Keratinocyte (primary cell): ENCODE measurements around the gene DMRTB1. TPM values are rescaled to one million over a fixed set of nuclear protein-coding genes. Genes with fewer than 3 reads are reported as not detected.

Experiments
- DNase-seq: peaks from one replicate; pipeline ENCODE4 v3.0.0-alpha.2; 2011; ENCODE audit warnings: low read depth, missing footprints, low spot score
- FAIRE-seq: peaks from 2 replicates; lab custom pipeline; 2011; peaks lifted over from hg19 to GRCh38; lab: Jason Lieb, UNC
- H2AFZ ChIP-seq: 2 replicates; pipeline ENCODE4 v1.6.0; 2012; ENCODE audit warnings: low read length, control low read depth, inconsistent platforms; ENCODE audit not compliant: control insufficient read depth
- H3K27ac ChIP-seq: 2 replicates; pipeline ENCODE4 v1.5.1; 2011; ENCODE audit warnings: low read length; ENCODE audit not compliant: control insufficient read depth, insufficient read depth
- H3K27me3 ChIP-seq: 3 replicates; pipeline ENCODE4 v1.6.0; 2011; ENCODE audit warnings: low read length; ENCODE audit not compliant: control insufficient read depth, insufficient read depth; ENCODE audit errors: extremely low read depth
- H3K36me3 ChIP-seq, 2 experiments: 2 replicates in 1 of 2; 3 replicates in 1 of 2; pipeline ENCODE4 v1.5.1; 2011; ENCODE audit warnings: low read length in 2 of 2, mild to moderate bottlenecking in 1 of 2; ENCODE audit not compliant: control insufficient read depth in 2 of 2, insufficient read depth in 2 of 2; ENCODE audit errors: extremely low read depth in 1 of 2
- H3K4me1 ChIP-seq: 3 replicates; pipeline ENCODE4 v1.5.1; 2011; ENCODE audit warnings: low read length; ENCODE audit not compliant: control insufficient read depth, insufficient read depth; ENCODE audit errors: extremely low read depth
- H3K4me2 ChIP-seq: 3 replicates; pipeline ENCODE4 v1.6.0; 2011; ENCODE audit warnings: low read depth, low read length; ENCODE audit not compliant: control insufficient read depth, insufficient read depth; ENCODE audit errors: extremely low read depth
- H3K4me3 ChIP-seq, 3 experiments: fragments of 200-600 bp in 1 of 3; sonication (generic) in 1 of 3; 2 replicates in 2 of 3; 3 replicates in 1 of 3; pipeline ENCODE4 v1.5.1; 2011 to 2016; ENCODE audit warnings: low read length in 3 of 3, mild to moderate bottlenecking in 3 of 3, control low read depth in 2 of 3, inconsistent platforms in 1 of 3, low read depth in 1 of 3, mixed read lengths in 1 of 3, mixed run types in 1 of 3, moderate library complexity in 1 of 3; ENCODE audit not compliant: control insufficient read depth in 2 of 3, insufficient read depth in 2 of 3; ENCODE audit errors: extremely low read depth in 1 of 3
- H3K79me2 ChIP-seq: 2 replicates; pipeline ENCODE4 v1.6.0; 2012; ENCODE audit warnings: low read length; ENCODE audit not compliant: control insufficient read depth, insufficient read depth
- H3K9ac ChIP-seq: 3 replicates; pipeline ENCODE4 v1.6.0; 2011; ENCODE audit warnings: low read length; ENCODE audit not compliant: control insufficient read depth, insufficient read depth; ENCODE audit errors: extremely low read depth
- H3K9me1 ChIP-seq: 3 replicates; pipeline ENCODE4 v1.6.0; 2011; ENCODE audit warnings: low read length; ENCODE audit not compliant: control insufficient read depth, insufficient read depth; ENCODE audit errors: extremely low read depth
- H3K9me3 ChIP-seq: 2 replicates; pipeline ENCODE4 v1.5.1; 2012; ENCODE audit warnings: low read depth, low read length; ENCODE audit not compliant: control insufficient read depth
- H4K20me1 ChIP-seq: 3 replicates; pipeline ENCODE4 v1.6.0; 2011; ENCODE audit warnings: low read length; ENCODE audit not compliant: control insufficient read depth, insufficient read depth; ENCODE audit errors: extremely low read depth
- EZH2 ChIP-seq: IDR thresholded peaks from one replicate; pipeline ENCODE4 v1.6.1; 2012; ENCODE audit warnings: inconsistent platforms, mild to moderate bottlenecking, low read length, moderate library complexity
- dilution Hi-C: fragments of 300-500 bp; cut with MboI; formaldehyde crosslinking; loops from one replicate; pipeline ENCODE4 v1.7.0; 2020; ENCODE audit warnings: low sequenced_read_pairs; ENCODE audit not compliant: extremely low pct_ligation_motif_present
- polyA plus RNA-seq, 5 experiments: library from polyadenylated mRNA; depleted of rRNA in 3 of 5; stranded (reverse) in 3 of 5; stranded (forward) in 1 of 5; unstranded in 1 of 5; fragments of >200 nt; gene quantifications; 1 replicate in 1 of 5; 2 replicates in 3 of 5; 3 replicates in 1 of 5; pipeline versions ENCODE4 v1.2.1 to v1.2.3, GENCODE V29; 2011 to 2012; ENCODE audit warnings: missing spikeins in 2 of 5, low read depth in 1 of 5, low replicate concordance in 1 of 5
- TF ChIP-seq, protein P1 (sequence below), 3 experiments: IDR thresholded peaks in 1 of 3; conservative IDR thresholded peaks in 1 of 3; optimal IDR thresholded peaks in 1 of 3; 2 replicates in 2 of 3; 3 replicates in 1 of 3; pipeline versions ENCODE3 to v1.5.1; 2011; ENCODE audit warnings: low read length in 3 of 3, mild to moderate bottlenecking in 3 of 3, moderate library complexity in 2 of 3, control low read depth in 1 of 3, inconsistent platforms in 1 of 3; ENCODE audit not compliant: insufficient read depth in 2 of 3; ENCODE audit errors: extremely low read depth in 1 of 3

The DMRTB1 gene
- polyA plus RNA-seq, 1 donor (not counting 4 experiments of a cell fraction or from before 2014, with no cell fraction given): not detected

DNA sequence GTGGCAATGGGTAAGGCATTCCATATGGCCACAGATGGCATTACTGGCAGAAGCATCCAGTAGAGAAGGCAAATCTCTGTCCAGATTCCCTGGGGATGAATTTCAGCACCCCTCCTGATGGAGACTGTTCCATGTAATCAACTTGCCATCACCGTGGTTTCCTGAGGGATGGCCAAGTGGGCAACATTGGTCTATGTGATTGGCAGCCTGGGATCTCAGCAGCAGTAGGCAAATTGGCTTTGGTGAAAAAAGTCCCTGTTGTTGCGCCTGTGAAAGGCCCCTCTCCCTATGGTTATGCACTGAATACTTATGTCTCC is 19.3 kb downstream of the DMRTB1 start:
- Histone ChIP-seq H3K27me3 (peaks cover 26% of the 10 kb centered on the region), H3K9ac (no peak overlapping the region), H3K27ac (no peak overlapping the region), H2AFZ (no peak overlapping the region), H3K4me2 (no peak overlapping the region), H3K4me3 (no peak overlapping the region), H3K9me1 (no peaks in the 10 kb centered on the region), H3K36me3 (no peaks in the 10 kb centered on the region), H3K9me3 (no peaks in the 10 kb centered on the region), H4K20me1 (no peaks in the 10 kb centered on the region), H3K79me2 (no peaks in the 10 kb centered on the region), H3K4me1 (no peaks in the 10 kb centered on the region)
- FAIRE-seq (no peak), DNase-seq (no peak)
- no peak for TF ChIP-seq EZH2
- TF ChIP-seq, protein P1, sequence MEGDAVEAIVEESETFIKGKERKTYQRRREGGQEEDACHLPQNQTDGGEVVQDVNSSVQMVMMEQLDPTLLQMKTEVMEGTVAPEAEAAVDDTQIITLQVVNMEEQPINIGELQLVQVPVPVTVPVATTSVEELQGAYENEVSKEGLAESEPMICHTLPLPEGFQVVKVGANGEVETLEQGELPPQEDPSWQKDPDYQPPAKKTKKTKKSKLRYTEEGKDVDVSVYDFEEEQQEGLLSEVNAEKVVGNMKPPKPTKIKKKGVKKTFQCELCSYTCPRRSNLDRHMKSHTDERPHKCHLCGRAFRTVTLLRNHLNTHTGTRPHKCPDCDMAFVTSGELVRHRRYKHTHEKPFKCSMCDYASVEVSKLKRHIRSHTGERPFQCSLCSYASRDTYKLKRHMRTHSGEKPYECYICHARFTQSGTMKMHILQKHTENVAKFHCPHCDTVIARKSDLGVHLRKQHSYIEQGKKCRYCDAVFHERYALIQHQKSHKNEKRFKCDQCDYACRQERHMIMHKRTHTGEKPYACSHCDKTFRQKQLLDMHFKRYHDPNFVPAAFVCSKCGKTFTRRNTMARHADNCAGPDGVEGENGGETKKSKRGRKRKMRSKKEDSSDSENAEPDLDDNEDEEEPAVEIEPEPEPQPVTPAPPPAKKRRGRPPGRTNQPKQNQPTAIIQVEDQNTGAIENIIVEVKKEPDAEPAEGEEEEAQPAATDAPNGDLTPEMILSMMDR (optimal IDR thresholded peaks at IDR 0.05 in 1 of 3, IDR thresholded peaks at IDR 0.05 in 1 of 3, conservative IDR thresholded peaks at IDR 0.05 in 1 of 3; ENCODE audit: extremely low read depth in 1 of 3, insufficient read depth in 2 of 3, low read length in 3 of 3): no peak
- dilution Hi-C loops: loop anchor here (25.0 kb wide), 1 partner anchor 284 kb away; no protein-coding TSS in a partner anchor

DNA sequence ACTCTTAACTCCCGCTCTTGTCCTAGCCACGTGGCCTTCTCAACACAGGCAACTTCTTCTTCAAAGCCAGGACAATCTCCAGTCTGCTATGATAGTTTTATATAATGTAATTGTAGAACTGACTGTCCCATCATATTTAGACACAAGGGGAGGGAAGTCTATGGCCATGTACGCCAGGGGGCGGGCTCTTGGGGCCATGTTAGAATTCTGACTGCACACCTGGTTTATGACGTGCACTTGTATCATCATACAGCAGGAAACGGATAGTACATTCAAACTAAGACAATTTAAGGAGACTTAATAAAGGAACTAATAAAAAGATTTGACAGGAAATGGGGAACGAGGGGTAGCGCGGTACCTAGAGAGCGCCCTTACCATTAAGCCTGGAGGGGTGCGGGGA is 21.5 kb downstream of the DMRTB1 start:
- Histone ChIP-seq H3K4me3 (no peak overlapping the region), H4K20me1 (no peaks in the 10 kb centered on the region), H3K4me1 (no peaks in the 10 kb centered on the region), H3K4me2 (no peak overlapping the region), H3K9me3 (no peaks in the 10 kb centered on the region), H3K79me2 (no peaks in the 10 kb centered on the region), H3K9ac (no peak overlapping the region), H3K27me3 (peaks cover 19% of the 10 kb centered on the region), H3K36me3 (no peaks in the 10 kb centered on the region), H3K9me1 (no peaks in the 10 kb centered on the region), H2AFZ (no peak overlapping the region), H3K27ac (no peak overlapping the region)
- DNase-seq (no peak), FAIRE-seq (no peak)
- TF ChIP-seq, protein P1 (optimal IDR thresholded peaks at IDR 0.05 in 1 of 3, IDR thresholded peaks at IDR 0.05 in 1 of 3, conservative IDR thresholded peaks at IDR 0.05 in 1 of 3; ENCODE audit: extremely low read depth in 1 of 3, insufficient read depth in 2 of 3, low read length in 3 of 3): no peak
- no peak for TF ChIP-seq EZH2
- dilution Hi-C loops: loop anchor here (25.0 kb wide), 1 partner anchor 282 kb away; no protein-coding TSS in a partner anchor
